GM21619 (cell line): ENCODE measurements around the gene ZNF555.

Experiments
- ATAC-seq: cut with Tn5 transposase; IDR thresholded peaks from one replicate; pipeline ENCODE4 v1.9.1; 2021; ENCODE audit not compliant: unreplicated experiment

ZNF555 gene

DNA sequence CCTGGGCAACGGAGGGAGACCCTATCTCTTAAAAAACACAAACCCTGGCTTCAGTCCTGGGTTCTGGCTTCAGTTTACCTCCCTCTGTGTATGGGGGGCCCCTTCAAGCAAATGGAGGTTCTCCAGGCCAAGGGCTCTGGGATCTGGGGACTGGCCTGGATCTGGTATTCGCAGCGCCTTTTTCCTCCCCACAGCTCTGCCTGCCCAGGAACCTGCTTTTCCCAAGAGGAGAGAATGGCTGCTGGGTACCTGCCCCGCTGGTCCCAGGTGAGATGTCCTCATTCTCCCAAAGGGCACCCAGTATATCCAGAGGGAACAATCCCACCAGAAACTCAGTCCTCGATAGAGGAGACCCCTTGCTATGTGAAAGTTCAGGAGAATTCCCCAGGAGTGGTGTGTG is 18.4 kb upstream of the ZNF555 start:
- no peak for ATAC-seq

DNA sequence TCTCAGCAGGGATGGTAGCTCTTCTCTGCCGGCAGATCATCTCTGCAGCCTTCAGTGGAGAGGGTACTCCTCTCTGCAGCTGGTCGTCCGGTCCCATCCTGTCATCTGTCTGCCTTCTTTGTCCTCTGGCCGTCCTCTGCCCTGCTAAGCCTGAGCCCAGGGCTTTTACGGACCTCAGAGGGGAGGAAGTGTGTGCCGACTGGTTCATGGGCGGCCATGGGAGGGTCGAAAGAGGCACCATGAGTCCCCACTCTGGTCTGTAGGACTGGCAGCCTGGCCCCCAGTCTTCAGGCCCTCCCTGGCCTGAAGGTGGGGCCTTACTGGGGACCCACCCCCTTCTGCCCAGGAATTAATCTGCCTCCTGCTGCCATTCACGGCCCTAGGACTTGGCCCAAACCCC is 17.6 kb upstream of the ZNF555 start:
- ATAC-seq: no peak

DNA sequence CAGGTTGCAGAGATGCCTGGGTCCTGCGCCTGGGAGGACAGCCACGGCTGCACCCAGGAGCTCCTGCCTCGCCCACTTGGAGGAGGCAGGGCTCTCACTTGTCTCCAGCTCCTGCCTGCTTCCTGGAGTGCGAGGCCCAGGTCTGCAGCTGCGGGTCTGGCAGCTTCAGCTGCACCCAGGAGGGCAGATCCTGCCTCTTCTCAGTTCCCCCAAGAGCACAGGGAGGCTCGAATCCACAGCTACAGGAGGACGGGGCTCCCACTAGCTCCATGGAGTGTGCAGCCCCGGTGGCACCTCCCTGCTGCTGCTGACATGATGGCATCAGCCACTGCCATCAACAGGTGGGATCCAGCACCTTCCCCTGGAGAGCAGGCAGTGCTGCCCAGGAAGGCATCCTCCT is 17.1 kb upstream of the ZNF555 start:
- no peak for ATAC-seq

DNA sequence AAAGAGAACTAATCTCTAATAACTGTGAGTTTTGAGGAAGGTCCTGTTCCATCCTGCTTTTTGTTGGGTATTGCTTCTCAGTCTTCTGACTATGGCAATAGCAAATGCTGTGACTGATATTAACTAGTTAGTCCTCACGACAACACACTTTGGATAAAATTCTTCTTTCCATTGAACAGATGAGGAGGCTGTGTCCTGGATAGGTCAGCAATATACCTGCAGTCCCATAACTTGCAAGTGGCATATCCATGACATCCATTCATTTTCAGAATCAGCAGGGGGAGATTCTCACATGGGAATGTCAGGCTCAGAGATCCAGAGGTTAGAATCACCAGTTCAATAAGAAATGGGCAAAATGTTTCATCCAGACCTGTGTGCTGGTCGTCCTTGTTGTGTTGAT is 14.3 kb upstream of the ZNF555 start:
- no peak for ATAC-seq

DNA sequence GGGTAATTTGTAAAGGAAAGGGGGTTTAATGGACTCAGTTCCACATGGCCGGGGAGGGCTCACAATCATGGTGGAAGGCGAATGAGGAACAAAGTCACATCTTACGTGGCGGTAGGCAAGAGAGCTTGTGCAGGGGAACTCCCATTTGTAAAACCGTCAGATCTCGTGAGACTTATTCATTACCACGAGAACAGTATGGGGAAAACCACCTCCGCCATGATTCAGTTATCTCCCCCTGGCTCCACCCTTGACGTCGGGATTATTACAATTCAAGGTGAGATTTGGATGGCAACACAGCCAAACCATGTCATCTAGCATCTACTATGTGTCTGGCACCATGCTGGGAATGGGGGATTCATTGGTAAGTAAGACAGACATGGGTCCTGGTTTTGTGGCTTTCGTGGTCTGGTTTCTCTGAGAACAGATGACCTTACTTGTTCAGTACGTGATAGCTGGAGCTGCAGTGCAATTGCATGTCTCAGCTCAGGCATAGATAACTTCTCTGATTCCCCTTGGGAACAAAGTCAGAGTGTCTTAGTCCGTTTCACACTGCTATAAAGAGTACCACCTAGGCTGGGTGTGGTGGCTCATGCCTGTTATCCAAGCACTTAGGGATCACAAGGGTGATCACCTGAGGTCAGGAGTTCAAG is 13.3 kb upstream of the ZNF555 start:
- no peak for ATAC-seq

DNA sequence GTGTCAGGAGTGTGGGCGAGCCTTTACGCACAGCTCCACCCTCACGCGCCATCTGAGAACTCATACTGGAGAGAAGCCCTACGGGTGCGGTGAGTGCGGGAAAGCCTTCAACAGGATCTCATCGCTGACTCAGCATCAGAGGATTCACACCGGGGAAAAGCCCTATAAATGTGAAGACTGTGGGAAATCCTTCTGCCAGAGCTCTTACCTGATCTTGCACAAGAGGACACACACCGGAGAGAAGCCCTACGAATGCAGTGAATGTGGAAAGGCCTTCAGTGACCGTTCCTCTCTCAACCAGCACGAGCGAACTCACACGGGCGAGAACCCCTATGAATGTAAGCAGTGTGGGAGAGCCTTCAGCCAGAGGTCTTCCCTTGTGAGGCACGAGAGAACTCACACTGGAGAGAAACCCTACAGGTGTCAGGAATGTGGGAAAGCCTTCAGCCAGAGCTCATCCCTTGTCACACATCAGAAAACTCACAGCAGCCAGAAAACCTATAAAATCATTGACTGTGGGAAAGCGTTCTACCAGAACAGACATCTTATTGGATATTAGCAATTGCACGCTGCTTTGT is 6.9 kb upstream of the ZNF555 start:
- ATAC-seq: no peak

DNA sequence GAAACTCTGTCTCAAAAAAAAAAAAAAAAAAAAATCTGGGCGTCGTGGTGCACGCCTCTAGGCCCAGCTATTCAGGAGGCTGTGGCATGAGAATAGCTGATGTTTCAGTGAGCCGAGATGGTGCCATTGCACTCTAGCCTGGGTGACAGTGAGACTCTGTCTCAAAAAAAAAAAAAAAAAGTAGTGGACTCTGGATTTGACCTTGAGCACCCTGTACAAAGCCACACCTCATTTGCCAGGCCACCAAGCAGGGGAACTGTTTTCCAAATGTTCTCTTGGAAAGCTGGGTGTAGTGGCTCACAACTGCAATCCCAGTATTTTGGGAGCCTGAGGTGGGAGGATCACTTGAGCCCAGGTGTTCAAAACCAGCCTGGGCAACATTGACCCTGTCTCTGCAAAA is 3.8 kb upstream of the ZNF555 start:
- ATAC-seq: no peak

DNA sequence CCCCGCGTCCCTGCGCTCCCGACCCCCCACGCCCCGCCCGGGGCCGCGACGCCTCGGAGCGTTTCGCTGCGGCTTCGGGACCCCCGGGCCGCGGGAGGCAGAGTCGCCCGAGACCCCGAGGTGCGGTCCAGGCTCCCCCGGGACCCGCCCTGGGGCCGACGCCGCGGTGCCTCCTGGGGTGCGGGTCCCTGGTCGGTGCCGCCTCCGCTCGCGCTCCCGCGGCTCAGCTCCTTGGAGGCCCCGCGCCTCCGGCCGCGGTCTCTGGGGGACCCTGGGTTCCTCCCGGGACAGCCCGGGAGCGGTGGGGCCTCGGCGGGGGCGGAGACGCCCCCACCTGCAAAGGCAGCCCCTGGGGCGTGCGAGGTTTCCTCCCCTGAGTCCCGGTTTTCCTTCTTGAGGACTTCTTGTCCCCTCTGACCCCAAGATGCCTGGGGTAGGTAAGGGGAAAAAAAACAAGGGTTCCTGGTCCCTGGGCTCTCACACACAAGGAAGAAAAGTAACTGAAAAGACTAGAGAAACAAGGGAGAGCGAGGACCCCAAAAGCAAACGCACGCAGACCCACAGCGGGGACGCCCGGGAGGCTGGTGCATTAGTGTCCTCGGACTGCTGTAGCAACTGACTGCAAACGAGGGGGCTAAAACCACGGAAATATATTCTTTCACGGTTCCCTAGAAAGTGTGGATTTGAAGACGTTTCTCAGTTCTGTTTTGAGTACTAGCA is 740 bp downstream of the ZNF555 start:
- peak; percentile 9 for ATAC-seq

DNA sequence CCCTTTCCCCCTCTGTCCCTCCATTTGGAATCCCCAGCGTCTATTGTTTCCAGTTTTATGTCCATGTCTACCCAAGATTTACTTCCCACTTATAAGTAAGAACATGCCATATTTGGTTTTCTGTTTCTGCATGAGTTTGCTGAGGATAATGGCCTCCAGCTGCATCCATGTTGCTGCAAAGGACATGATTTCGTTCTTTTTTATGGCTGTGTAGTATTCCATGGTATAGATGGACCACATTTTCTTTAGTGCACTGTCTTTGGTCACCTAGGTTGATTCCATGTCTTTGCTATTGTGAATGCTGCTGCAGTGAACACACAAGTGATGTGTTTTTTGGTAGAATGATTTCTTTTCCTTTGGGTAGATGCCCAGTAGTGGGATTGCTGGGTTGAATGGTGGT is 3.8 kb downstream of the ZNF555 start:
- no peak for ATAC-seq

DNA sequence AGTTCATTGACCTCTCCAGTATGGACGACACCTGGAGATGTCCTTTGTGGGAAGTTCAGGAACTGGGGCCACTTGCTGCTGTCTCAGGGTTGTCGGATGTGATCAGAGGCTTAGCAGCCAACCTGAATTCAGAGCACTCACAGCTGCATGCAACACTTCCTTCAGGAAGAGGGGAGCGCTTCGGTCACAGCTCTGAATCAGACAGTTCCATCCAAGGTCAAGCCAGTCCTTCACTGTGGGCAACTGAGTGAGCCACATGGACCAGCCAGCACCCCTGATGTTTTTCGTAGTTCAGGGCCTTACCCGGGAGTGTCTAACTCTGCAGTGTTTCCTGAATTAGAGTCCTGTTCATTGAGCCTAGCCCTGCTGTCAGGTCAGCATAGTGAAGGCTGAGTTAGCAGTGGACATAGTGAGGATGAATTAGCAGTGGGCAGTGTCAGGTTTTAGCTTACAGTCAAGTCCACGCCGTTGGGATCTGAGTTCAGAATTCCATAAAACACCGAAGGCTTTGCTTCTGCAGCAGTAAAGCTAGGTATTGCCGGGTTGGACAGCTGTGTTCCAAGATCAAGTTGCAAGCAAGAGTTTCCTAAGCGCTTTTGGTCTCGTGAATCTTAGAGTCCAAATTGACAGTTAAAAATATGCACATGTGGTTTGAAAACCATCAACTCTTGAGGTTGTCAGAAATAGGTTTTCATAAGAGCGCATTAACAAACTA is 5.1 kb downstream of the ZNF555 start:
- ATAC-seq: no peak

DNA sequence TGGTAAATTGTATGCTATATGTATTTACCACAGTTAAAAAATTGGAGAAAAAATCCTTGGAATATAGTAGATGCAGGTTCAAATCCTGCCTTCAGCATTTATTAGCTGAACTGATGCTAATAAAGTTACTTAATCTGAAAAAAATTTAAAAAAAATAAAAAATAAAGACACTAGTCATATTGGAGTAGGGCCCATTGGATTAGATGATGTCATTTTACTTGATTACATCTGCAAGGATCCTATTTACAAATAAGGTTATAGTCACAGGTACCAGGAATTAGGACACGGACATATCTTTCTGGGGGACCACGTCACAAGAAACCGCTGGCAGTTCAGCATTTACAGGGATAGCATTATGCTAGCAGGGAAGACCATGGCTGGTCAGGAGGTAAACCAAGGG is 6.2 kb downstream of the ZNF555 start:
- no peak for ATAC-seq

DNA sequence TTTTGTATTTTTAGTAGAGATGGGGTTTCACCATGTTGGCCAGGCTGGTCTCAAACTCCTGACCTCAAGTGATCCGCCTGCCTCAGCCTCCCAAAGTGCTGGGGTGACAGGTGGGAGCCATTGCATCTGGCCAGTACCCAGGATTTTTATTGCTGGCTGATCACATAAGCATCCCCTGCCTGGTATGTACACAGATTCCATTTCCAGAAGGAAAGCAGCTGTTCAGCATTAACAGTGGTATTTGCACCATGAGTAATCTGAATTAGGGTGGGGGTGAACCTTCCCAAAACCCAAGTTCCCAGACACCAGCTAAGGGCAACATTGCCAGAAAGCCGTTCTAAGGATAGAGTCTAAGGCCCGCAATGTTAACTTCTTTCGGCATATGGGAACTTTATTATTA is 7.3 kb downstream of the ZNF555 start:
- no peak for ATAC-seq

DNA sequence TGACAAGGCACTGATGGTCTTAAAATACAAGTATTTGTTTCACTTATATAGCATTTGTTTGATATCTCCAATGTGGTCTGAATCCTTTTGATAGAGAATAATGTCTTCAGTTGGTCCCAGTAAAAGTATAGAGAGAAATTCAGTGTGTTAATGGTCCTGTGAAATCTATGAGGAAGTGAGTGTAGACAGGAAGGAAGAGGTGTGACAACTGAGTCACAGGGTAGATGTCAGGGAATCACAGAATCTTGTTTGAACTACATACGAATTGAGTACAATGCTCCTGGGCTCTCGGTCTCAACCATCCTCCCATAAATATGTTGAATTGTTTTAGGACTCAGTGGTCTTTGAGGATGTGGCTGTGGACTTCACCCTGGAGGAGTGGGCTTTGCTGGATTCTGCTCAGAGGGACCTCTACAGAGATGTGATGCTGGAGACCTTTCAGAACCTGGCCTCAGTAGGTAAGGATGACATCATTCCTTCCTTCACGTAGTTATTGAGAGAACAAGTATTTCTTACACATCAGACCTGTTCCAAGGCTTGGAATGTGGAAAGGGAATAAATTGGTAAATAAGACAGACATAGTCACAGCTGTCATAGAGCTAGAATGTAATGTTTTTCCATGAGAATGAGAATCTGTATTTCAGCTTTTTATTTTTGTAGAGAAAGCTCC is 9.1 kb downstream of the ZNF555 start:
- ATAC-seq: no peak

DNA sequence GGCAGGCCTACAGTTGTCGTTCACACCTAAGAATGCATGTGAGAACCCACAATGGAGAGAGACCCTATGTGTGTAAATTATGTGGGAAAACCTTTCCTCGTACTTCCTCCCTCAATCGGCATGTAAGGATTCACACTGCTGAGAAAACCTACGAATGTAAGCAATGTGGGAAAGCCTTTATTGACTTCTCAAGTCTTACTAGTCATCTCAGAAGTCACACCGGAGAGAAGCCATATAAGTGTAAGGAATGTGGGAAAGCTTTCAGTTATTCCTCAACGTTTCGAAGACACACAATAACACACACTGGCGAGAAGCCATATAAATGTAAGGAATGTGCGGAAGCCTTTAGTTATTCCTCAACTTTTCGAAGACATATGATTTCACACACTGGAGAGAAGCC is 11.3 kb downstream of the ZNF555 start:
- ATAC-seq: no peak

DNA sequence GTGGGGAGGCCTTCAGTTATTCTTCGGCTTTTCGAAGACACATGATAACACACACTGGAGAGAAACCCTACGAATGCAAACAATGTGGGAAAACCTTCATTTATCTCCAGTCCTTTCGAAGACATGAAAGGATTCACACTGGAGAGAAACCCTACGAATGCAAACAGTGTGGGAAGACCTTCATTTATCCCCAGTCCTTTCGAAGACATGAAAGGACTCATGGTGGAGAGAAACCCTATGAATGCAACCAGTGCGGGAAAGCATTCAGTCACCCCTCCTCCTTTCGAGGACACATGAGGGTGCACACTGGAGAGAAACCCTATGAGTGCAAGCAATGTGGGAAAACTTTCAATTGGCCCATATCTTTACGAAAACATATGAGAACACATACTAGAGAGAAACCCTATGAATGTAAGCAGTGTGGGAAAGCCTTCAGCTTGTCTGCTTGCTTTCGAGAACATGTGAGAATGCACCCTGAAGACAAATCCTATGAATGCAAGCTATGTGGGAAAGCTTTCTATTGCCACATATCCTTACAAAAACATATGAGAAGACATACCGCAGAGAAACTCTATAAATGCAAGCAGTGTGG is 11.8 kb downstream of the ZNF555 start:
- ATAC-seq: no peak

DNA sequence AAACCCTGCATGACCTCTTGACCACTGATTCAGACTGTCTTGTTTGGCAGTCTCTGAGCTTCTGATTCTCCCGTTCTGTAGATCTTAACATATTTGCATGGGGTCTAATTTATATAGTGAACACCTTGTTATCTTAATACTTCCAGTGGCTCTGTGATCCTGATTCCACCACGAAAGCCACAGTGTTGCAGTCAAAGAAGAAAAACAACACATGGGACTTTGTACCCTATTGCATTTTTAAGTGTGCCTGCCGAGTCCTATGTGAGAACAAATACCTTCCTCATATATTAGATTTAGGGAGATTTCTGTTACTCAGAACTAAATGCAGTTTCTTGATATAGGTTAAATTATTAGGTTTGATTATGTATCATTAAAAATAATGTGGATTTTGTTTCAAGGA is 13.6 kb downstream of the ZNF555 start:
- ATAC-seq: no peak

DNA sequence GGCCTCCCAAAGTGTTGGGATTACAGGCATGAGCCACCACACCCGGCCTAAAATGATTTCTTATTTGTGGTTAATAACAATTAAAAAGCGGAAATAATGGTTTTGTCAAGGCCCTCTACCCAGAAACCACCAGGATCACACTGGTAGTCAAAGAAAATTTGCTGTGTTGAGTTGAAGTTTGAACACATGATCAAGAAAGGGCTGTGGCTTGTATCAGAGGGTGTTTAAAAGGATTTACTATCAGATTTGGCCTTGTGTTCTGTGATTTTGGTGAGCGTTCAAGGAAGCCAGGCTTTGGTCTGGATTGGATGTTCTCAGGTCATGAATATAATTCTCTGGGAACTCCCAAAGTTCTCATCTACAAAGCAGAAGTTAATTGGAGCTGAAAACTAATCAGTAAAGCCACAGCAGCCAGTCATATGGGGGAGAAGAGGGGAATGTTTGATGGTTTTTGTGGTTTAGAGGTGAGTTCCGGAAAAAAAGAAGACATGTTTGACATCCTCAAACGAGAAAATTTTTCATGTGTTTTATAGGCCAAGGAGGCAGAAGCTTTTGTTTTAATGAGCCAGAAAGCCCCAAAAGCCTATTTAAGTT is 15.3 kb downstream of the ZNF555 start:
- ATAC-seq: no peak

DNA sequence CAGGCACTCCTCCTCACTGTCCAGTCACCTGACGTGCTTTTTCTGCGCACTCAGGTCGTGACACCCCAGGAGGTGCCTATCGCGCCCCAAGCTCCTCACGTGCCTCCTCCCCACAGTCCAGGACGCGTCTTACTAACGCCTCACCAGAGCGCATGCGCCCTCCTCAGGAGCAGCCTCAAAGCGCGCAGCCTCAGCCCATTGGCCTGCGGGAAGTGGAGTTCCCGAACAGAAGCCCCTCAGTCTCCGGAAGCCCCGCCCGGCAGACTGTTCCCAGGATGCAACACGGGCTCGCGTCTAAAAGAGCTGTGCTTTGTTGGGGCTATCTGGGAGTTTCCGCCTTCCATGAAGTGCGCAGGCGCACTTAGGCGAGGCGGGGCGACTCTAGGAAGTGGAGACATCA is 17.6 kb downstream of the ZNF555 start:
- no peak for ATAC-seq

DNA sequence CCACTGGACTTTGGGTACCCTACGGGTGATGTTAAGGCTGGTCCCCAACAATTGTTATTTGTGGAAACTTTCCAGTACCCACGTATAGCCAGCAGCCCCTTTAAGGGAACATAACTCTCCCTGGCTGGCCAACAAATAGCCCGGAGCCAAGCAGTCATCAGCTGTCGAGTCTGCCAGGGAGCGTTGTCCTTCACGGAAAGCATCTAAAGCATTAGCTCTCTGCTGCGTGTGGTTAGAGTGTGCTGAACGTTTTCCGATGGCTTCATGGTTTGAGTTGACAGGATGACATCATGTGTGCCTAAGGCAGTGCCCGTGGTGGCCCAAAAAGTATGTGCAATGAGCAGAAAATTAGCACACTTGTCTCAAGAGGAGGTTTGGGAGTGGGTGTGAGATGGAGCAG is 22.5 kb downstream of the ZNF555 start:
- no peak for ATAC-seq

DNA sequence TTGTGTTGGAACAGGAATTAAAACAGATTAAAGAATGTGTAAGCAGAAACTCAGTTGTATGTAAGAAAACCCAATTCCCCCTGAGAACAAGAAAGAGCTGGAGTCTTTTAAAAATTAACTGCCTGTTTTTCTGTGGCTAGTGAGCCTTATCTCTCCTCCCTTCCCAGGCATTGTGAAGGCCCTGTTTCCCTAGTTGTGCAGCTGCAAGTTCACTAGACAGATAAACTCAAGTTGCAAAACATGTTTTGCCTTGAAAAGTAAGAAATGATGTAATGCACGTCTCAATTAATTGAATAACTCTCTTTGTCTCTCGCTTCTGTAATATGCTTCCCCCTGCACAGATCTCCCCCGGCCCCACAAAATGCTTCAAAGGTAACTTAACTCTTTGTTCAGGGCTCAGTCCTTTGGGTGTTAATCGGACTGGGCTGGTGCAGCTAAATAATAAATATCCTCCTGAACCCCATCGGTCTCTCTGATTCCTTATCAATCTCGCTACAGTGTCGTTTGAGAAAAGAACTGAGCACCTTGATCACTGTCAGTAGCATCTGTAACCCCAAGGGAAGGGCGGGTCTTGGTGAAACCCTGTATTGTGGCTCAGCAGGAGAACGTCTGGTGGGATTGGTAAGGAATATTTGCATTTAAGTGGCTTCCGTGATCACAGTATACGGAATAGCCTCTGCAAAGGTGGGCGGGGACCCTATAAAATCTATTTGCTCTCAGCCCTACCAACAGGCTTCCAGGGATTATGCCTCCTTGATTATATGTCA is 24.2 kb downstream of the ZNF555 start:
- ATAC-seq: no peak
